Activated naive CD4-positive, alpha-beta T cell treated with anti-CD3 and anti-CD28 coated beads, Interleukin-2, amount 50 U/mL, for 24 hours (primary cell): ENCODE measurements around the gene TACC3.
A peak's percentile ranks its signal among the peaks of the same experiment; 100 is the strongest.

Source experiments
- H3K27ac Mint-ChIP-seq: one replicate; pipeline ENCODE4 v1.8.0; 2021; ENCODE audit warnings: mild to moderate bottlenecking, mixed read lengths
- H3K27me3 Mint-ChIP-seq: one replicate; pipeline ENCODE4 v1.8.0; 2021; ENCODE audit warnings: mixed read lengths
- H3K36me3 Mint-ChIP-seq: one replicate; pipeline ENCODE4 v1.8.0; 2021; ENCODE audit warnings: mixed read lengths
- H3K4me1 Mint-ChIP-seq: one replicate; pipeline ENCODE4 v1.8.0; 2021; ENCODE audit warnings: mixed read lengths
- H3K4me3 Mint-ChIP-seq: one replicate; pipeline ENCODE4 v1.8.0; 2021; ENCODE audit warnings: mild to moderate bottlenecking, mixed read lengths
- H3K9me3 Mint-ChIP-seq: one replicate; pipeline ENCODE4 v1.8.0; 2021; ENCODE audit warnings: mixed read lengths

Gene TACC3

DNA sequence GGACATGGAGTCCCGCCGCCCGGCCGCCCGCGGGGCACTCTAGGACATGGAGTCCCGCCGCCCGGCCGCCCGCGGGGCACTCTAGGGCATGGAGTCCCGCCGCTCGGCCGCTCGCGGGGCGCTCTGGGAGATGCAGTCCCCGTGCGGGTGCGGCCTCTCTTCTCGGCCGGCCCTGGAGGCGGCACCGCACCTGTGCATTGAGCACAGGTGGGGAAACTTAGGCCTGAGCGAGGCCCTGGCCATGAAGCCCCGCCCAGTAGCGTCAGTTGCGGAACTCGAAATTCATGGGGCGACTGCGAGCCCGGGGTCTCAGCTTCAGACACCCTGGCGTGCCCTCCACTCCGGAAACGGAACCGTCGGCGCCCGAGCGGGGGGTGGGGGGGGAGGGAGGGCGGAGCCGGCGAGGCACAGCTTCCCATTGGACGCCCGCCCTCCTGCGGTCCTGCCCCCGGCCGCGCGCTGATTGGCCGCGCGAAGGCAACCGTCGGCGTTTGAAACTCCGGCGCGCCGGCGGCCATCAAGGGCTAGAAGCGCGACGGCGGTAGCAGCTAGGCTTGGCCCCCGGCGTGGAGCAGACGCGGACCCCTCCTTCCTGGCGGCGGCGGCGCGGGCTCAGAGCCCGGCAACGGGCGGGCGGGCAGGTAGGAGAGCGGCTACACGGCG, at the start of gene TACC3, which contains the start of gene TMEM129:
TACC3 (plus strand) TSS at position 519 of the 663 bp plus-strand sequence. CDS start 1,901 bp downstream, outside the sequence.
TMEM129 (minus strand) TSS at position 321 of the 663 bp plus-strand sequence. CDS start 486 bp downstream, outside the sequence.
- Mint-ChIP-seq H3K4me1 (peaks cover 51% of the 10 kb centered on the region), H3K4me3 (peak within 1 kb of the TSS; percentile 94), H3K9me3 (no peaks in the 10 kb centered on the region), H3K27ac (peak within 1 kb of the TSS; percentile 98), H3K27me3 (no peaks in the 10 kb centered on the region), H3K36me3 (peaks cover 2% of the 10 kb centered on the region)

DNA sequence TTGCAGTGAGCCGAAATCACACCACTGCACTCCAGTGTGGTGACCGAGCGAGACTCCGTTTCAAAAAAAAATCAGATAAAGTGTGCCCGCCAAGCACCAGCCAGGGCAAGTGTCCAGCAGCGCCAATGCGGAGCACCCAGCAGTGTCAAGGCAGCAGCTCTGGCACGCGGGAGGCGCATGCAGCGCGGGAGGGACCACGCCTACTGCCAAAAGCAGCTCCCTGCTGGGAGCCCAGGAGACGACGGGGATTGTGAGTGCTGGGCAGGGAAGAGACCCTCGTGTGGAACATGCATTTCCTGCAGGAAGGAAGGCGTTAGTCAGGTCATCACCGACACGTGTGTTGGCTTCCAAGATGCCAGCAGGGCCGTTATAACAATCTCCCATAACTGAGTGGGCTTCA, 47.6 kb upstream of the TACC3 start:
- H3K9me3 Mint-ChIP-seq = no peaks in the 10 kb centered on the region
- H3K36me3 Mint-ChIP-seq = peaks cover 1% of the 10 kb centered on the region
- no peak overlapping the region for H3K4me3 Mint-ChIP-seq
- H3K27me3 Mint-ChIP-seq = no peaks in the 10 kb centered on the region
- H3K27ac Mint-ChIP-seq = no peak overlapping the region
- H3K4me1 Mint-ChIP-seq = no peaks in the 10 kb centered on the region

DNA sequence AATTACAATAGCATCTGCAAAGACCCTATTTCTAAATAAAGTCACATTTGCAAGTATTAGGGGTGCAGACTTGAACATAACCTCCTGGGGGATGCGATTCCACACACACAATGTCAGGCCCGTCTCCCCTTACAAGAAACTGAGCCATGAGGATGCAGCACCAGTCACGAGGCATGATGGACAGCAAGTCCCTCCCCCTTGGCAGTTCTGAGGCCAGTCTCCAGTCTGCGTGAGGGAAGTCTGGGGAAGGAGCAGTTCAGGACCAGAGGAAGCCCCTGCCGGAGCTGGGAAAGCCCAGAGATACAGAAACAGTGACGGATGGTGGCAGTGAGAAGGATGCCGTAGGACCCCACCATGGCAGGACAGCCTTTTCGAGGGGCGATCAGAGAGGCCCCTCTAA, 46.6 kb upstream of the TACC3 start:
- Mint-ChIP-seq H3K9me3 (no peaks in the 10 kb centered on the region), H3K27me3 (no peaks in the 10 kb centered on the region), H3K36me3 (peaks cover 1% of the 10 kb centered on the region), H3K4me3 (no peak overlapping the region), H3K27ac (peak overlapping the region; percentile 46), H3K4me1 (no peaks in the 10 kb centered on the region)

- Mint-ChIP-seq H3K27ac (no peak overlapping the region), H3K27me3 (no peaks in the 10 kb centered on the region), H3K4me1 (no peaks in the 10 kb centered on the region), H3K36me3 (peaks cover 1% of the 10 kb centered on the region), H3K9me3 (no peaks in the 10 kb centered on the region), H3K4me3 (no peak overlapping the region)
These were observed 46.1 kb upstream of the TACC3 start for GRCh38 chr4:1675136-1675801.

GRCh38 chr4:1675802-1676137, 45.6 kb upstream of the TACC3 start:
- Mint-ChIP-seq H3K36me3 (peaks cover 1% of the 10 kb centered on the region), H3K9me3 (no peaks in the 10 kb centered on the region), H3K4me3 (no peak overlapping the region), H3K27ac (no peak overlapping the region), H3K27me3 (no peaks in the 10 kb centered on the region), H3K4me1 (no peaks in the 10 kb centered on the region)

DNA sequence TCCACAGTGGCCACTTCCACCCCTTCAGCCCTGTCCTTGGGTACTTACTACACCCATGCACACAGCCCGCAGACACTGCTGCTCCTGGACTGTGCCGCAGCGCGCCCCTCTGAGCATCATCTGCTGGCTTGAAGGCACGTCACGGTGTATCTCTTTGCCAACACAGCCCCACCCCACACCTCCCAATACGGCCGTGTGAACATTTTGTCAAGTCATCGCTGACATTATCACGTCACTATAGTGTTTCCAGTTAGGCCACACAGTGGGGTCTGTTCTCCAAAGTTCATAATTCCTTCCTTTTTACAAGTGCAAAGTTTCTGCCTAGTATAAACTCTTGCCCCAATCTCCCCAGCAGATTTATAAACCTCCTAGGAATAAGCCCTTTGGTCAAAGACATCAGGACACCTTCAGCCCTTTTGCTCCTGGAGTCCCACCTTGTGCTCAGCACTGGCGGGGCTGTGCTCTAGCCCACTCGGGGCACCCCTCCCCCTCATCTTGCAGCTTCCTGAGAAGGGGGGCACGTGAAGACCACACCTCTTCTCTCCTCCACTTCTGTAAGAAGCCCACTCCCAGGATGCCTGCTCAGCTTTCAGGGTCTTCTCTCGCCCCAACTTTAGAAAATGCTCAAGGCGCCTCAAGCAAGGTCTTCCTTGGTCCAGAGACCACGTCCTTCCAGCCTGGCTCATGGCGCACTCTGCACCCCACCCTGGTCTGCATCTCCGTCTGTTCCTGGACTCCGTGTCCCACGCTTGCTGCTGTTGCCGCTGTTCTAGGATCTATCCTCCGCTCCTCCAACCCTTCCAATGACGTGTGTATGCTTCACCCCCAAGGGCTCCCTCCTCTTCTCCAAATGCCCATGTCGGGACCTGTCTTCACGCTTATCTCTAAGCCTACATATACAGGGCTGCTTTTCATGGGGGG, 44.5 kb upstream of the TACC3 start:
- Mint-ChIP-seq H3K27ac (no peak overlapping the region), H3K9me3 (no peaks in the 10 kb centered on the region), H3K4me1 (no peaks in the 10 kb centered on the region), H3K36me3 (no peaks in the 10 kb centered on the region), H3K4me3 (no peak overlapping the region), H3K27me3 (no peaks in the 10 kb centered on the region)

DNA sequence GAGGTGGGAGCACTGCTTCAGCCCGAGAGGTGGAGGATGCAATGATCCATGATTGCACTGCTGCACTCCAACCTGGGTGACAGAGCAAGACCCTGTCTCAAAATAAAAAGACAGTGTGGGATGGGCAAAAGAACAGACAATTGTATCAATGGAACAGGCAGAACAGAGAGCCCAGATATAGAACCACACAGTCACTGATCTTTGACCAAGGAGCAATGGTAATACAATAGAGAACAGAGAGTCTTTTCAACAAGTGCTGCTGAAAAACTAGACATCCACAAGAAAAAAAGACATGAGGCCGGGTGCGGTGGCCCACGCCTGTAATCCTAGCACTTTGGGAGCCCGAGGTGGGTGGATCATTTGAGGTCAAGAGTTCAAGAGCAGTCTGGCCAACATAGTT, 43.1 kb upstream of the TACC3 start:
- H3K4me3 Mint-ChIP-seq = no peak overlapping the region
- H3K36me3 Mint-ChIP-seq = no peaks in the 10 kb centered on the region
- no peak overlapping the region for H3K27ac Mint-ChIP-seq
- peaks cover 8% of the 10 kb centered on the region for H3K4me1 Mint-ChIP-seq
- H3K27me3 Mint-ChIP-seq = no peaks in the 10 kb centered on the region
- no peaks in the 10 kb centered on the region for H3K9me3 Mint-ChIP-seq

DNA sequence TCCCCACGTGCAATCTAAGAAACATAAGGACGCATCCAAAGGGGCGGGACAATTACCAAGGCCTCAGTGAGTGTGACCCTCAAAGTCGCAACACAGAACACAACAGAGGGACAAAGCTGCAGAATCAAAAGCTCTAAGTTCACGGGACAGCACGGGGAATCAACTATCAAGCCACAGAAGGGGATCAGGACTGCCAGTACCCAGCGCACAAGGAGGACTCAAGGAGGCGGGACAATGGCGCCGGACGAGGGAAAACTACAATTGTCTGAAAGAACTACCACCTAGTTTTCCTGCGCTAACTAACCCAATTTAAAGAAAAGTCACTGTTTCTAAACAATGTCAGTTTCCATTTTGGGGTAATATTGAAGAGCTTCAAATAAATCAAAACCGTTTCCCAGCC, 38.5 kb upstream of the TACC3 start:
- Mint-ChIP-seq H3K9me3 (no peaks in the 10 kb centered on the region), H3K4me3 (peak overlapping the region; percentile 88), H3K27me3 (no peaks in the 10 kb centered on the region), H3K4me1 (peaks cover 11% of the 10 kb centered on the region), H3K27ac (peak overlapping the region; percentile 91), H3K36me3 (no peaks in the 10 kb centered on the region)

GRCh38 chr4:1683261-1683735, 38.0 kb upstream of the TACC3 start:
- H3K27me3 Mint-ChIP-seq = no peaks in the 10 kb centered on the region
- H3K4me3 Mint-ChIP-seq = peak overlapping the region; percentile 88
- H3K27ac Mint-ChIP-seq = peak overlapping the region; percentile 91
- peaks cover 11% of the 10 kb centered on the region for H3K4me1 Mint-ChIP-seq
- H3K9me3 Mint-ChIP-seq = no peaks in the 10 kb centered on the region
- no peaks in the 10 kb centered on the region for H3K36me3 Mint-ChIP-seq

GRCh38 chr4:1683736-1684505, 37.4 kb upstream of the TACC3 start, which contains the start of gene FAM53A:
FAM53A (minus strand) TSS chr4:1684313; CDS start chr4:1668741, 15,572 bp downstream.
- H3K4me1 Mint-ChIP-seq = peaks cover 11% of the 10 kb centered on the region
- peak within 1 kb of the TSS; percentile 91 for H3K27ac Mint-ChIP-seq
- H3K36me3 Mint-ChIP-seq = no peaks in the 10 kb centered on the region
- peak within 1 kb of the TSS; percentile 88 for H3K4me3 Mint-ChIP-seq
- H3K27me3 Mint-ChIP-seq = no peaks in the 10 kb centered on the region
- H3K9me3 Mint-ChIP-seq = no peaks in the 10 kb centered on the region

DNA sequence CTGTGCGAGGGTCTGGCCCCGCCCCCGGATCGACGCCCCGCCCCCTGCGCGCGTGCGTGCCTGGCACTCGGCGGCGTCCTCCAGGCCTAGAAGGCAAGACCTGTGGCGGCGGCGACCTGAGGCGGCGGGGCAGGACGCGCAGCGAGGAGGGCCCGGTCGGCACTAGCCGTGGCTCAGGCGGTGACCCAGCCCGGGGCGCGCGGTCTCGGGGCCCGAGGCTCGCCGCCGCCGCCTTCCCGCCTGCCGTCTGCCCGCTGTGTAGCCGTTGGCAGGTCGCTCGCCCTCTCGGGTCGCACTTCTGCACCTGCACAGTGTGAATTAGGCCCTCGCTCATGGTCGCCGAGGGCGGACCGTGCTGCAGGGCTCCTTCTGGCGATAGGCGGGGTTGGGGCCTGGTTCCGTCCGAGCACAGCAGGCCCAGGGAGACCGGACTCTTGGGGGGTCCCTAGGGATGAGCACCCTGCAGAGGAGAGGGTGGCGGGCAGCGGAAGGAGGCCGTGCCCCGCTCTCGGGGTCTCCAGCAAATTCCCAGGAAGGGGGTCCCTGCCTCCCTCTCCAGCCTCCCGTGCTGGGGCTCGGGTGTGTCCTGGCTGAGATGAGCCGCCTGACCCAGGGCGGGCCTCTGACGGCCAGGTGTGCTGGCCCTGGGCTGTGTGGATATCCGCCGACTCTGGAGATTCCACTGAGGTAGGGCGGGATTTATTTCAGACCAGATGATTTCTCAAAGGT, 36.7 kb upstream of the TACC3 start:
- Mint-ChIP-seq H3K4me1 (peaks cover 11% of the 10 kb centered on the region), H3K27me3 (no peaks in the 10 kb centered on the region), H3K36me3 (peaks cover 1% of the 10 kb centered on the region), H3K9me3 (no peaks in the 10 kb centered on the region), H3K27ac (peak overlapping the region; percentile 68), H3K4me3 (peak overlapping the region; percentile 49)

- Mint-ChIP-seq H3K36me3 (peaks cover 2% of the 10 kb centered on the region), H3K4me3 (no peak overlapping the region), H3K4me1 (peaks cover 11% of the 10 kb centered on the region), H3K27ac (no peak overlapping the region), H3K9me3 (no peaks in the 10 kb centered on the region), H3K27me3 (no peaks in the 10 kb centered on the region)
These were observed 35.8 kb upstream of the TACC3 start for GRCh38 chr4:1685235-1686150.

GRCh38 chr4:1686440-1687036, 34.8 kb upstream of the TACC3 start:
- H3K4me1 Mint-ChIP-seq = peaks cover 11% of the 10 kb centered on the region
- peaks cover 2% of the 10 kb centered on the region for H3K36me3 Mint-ChIP-seq
- no peaks in the 10 kb centered on the region for H3K27me3 Mint-ChIP-seq
- H3K27ac Mint-ChIP-seq = no peak overlapping the region
- H3K4me3 Mint-ChIP-seq = no peak overlapping the region
- no peaks in the 10 kb centered on the region for H3K9me3 Mint-ChIP-seq
